Measurements from ENCODE around the gene LITAF.

DNA sequence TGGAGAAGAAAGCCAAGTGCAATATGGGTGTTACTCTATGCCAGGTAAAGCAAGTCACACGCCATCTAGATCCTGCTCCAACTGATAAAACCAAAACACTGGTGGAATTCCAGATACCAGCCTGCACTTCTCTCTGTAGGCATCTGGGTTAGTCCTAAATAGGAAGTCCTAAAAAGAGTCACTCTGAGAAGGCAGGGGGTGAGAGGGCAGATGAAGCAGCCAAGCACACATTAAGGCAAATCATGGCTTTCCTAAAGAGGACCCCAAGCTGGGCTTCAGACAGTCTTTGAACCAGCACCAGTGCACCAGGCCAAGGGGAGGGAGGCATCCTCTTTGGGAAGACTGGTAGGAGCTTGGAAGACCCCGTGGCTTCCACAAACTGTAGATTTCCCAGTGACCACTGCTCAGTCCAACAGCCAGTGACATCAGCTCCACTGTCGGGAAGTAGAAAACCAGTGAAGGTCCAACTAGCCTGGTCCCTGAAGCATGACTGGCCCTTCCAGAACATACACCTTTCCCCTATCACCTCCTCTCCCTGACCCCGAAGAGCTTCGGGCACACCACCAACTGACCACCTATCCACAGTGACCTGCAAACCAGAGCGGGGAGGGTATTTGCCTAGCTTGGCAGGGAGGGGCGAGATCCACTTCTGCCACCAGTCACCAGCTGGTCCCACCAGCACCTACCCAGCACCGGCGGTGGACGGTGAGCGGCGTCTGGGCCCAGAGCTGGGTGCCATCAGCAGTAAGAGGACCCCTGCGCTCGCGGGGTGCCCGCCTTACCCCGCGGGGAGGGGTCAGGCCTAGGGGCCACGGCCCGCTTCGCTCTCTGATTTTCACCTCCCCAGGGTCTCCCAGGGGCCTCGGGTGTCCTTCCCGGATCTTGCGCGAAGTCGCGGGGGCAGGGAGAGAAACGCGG lies 1.0 kb downstream of the LITAF start:
- TF ChIP-seq, protein P1, sequence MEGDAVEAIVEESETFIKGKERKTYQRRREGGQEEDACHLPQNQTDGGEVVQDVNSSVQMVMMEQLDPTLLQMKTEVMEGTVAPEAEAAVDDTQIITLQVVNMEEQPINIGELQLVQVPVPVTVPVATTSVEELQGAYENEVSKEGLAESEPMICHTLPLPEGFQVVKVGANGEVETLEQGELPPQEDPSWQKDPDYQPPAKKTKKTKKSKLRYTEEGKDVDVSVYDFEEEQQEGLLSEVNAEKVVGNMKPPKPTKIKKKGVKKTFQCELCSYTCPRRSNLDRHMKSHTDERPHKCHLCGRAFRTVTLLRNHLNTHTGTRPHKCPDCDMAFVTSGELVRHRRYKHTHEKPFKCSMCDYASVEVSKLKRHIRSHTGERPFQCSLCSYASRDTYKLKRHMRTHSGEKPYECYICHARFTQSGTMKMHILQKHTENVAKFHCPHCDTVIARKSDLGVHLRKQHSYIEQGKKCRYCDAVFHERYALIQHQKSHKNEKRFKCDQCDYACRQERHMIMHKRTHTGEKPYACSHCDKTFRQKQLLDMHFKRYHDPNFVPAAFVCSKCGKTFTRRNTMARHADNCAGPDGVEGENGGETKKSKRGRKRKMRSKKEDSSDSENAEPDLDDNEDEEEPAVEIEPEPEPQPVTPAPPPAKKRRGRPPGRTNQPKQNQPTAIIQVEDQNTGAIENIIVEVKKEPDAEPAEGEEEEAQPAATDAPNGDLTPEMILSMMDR (IDR thresholded peaks at IDR 0.05 in 2 of 3, conservative IDR thresholded peaks at IDR 0.05 in 1 of 3; ENCODE audit: borderline replicate concordance in 1 of 3, insufficient read depth in 1 of 3, low read depth in 2 of 3, low read length in 2 of 3) = no peak
- no peak for TF ChIP-seq POLR2A (IDR thresholded peaks at IDR 0.05; ENCODE audit: borderline replicate concordance, extremely low read depth, insufficient read depth, insufficient read length)
- no peak for TF ChIP-seq RAD21 (IDR thresholded peaks at IDR 0.05; ENCODE audit: low read depth)
- TF ChIP-seq CEBPB (IDR thresholded peaks at IDR 0.05; ENCODE audit: low read depth) = no peak
- no peak for TF ChIP-seq POLR2AphosphoS5 (IDR thresholded peaks at IDR 0.05; ENCODE audit: low read depth, low read length)
- TF ChIP-seq, protein P2, sequence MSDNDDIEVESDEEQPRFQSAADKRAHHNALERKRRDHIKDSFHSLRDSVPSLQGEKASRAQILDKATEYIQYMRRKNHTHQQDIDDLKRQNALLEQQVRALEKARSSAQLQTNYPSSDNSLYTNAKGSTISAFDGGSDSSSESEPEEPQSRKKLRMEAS (IDR thresholded peaks at IDR 0.05) = no peak
- TF ChIP-seq, protein P3, sequence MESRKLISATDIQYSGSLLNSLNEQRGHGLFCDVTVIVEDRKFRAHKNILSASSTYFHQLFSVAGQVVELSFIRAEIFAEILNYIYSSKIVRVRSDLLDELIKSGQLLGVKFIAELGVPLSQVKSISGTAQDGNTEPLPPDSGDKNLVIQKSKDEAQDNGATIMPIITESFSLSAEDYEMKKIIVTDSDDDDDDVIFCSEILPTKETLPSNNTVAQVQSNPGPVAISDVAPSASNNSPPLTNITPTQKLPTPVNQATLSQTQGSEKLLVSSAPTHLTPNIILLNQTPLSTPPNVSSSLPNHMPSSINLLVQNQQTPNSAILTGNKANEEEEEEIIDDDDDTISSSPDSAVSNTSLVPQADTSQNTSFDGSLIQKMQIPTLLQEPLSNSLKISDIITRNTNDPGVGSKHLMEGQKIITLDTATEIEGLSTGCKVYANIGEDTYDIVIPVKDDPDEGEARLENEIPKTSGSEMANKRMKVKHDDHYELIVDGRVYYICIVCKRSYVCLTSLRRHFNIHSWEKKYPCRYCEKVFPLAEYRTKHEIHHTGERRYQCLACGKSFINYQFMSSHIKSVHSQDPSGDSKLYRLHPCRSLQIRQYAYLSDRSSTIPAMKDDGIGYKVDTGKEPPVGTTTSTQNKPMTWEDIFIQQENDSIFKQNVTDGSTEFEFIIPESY (IDR thresholded peaks at IDR 0.05; ENCODE audit: extremely low read depth, insufficient replicate concordance, low read length) = no peak
- TF ChIP-seq EZH2phosphoT487 (IDR thresholded peaks at IDR 0.05; ENCODE audit: borderline replicate concordance) = no peak
- no peak for TF ChIP-seq EZH2 (IDR thresholded peaks at IDR 0.05)
- TF ChIP-seq SP1 (IDR thresholded peaks at IDR 0.05; ENCODE audit: low read depth) = no peak

Measured in HCT116 (cell line).